GM13977 (cell line): Measurements from ENCODE around the gene PLCB1.

Source experiments
- DNase-seq: peaks from one replicate; pipeline ENCODE4 v3.0.0; 2012; ENCODE audit warnings: low spot score
- in situ Hi-C: fragments of 300-500 bp; cut with MboI; formaldehyde crosslinking; loops from one replicate; pipeline ENCODE4 v1.12.0; 2022; ENCODE audit warnings: low sequenced_read_pairs, low pct_unique_long_range_greater_than_20kb, mixed read lengths, inconsistent platforms; ENCODE audit not compliant: unreplicated experiment
- TF ChIP-seq, protein P1 (sequence below): IDR thresholded peaks from 2 replicates; pipeline ENCODE4 v1.5.1; 2012; ENCODE audit warnings: mild to moderate bottlenecking, control low read depth; ENCODE audit not compliant: insufficient read depth; ENCODE audit errors: extremely low read depth, missing control alignments

PLCB1 gene

DNA sequence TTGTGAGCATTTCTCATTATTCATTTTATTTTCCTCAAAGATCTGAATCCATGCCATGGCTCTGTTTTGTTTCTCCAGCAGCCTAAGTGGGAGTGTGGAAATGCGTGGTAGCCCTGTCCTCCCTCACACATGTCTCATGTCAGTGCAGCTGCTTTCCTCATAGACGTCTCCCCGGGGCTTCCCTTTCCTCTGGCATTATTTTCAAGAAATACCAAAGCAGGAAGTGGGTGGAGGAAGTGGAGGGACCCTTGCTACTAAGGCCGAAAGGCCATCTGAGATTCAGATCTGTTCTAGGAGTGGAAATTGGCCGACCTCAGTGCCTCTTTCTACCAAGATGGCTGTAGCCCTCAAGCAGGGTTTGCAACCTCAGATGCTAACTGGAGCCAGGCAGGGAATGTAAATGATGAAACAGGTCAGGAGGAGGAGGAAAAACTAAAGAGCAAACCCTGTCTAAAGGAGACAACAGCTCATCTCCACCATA, 515.9 kb downstream of the PLCB1 start:
- in situ Hi-C loops: no loop called here
- no peak for DNase-seq
- TF ChIP-seq, protein P1, sequence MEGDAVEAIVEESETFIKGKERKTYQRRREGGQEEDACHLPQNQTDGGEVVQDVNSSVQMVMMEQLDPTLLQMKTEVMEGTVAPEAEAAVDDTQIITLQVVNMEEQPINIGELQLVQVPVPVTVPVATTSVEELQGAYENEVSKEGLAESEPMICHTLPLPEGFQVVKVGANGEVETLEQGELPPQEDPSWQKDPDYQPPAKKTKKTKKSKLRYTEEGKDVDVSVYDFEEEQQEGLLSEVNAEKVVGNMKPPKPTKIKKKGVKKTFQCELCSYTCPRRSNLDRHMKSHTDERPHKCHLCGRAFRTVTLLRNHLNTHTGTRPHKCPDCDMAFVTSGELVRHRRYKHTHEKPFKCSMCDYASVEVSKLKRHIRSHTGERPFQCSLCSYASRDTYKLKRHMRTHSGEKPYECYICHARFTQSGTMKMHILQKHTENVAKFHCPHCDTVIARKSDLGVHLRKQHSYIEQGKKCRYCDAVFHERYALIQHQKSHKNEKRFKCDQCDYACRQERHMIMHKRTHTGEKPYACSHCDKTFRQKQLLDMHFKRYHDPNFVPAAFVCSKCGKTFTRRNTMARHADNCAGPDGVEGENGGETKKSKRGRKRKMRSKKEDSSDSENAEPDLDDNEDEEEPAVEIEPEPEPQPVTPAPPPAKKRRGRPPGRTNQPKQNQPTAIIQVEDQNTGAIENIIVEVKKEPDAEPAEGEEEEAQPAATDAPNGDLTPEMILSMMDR: no peak

DNA sequence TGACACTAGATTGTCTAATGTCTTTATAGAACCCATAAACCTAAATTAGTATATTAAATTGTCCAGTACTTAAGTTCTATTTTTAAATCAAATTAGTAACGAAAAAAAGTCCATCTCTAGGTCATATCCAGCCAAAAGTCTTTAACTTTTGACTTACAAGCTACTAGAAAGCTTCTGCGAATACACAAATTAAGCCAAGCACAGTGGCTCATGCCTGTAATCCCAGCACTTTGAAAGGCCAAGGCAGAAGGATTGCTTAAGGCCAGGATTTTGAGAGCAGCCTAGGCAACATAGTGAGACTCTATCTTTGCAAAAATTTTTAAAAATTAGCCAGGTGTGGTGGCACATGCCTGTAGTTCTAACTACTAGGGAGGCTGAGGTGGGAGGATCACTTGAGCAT, 516.4 kb downstream of the PLCB1 start:
- DNase-seq: no peak
- in situ Hi-C loops: no loop called here
- TF ChIP-seq, protein P1: no peak

DNA sequence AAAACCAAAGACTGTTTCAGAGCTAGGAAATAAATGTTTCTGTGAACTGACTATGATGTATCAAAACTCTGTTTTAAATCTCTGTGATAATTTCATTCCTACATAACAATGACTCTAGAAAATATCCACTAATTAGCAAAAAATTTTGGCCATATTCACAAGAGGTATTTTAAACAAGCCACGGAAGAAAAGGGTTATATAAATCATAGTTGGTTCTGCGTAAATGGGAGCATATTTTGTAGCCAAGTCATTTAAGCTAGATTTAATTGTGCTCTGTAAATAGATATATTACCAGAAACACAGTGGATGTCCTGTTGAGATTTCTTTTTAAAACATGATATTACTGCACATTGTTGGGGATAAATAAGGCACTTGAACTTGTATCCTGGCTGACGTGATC, 520.3 kb downstream of the PLCB1 start:
- no peak for DNase-seq
- in situ Hi-C loops: no loop called here
- TF ChIP-seq, protein P1: no peak

DNA sequence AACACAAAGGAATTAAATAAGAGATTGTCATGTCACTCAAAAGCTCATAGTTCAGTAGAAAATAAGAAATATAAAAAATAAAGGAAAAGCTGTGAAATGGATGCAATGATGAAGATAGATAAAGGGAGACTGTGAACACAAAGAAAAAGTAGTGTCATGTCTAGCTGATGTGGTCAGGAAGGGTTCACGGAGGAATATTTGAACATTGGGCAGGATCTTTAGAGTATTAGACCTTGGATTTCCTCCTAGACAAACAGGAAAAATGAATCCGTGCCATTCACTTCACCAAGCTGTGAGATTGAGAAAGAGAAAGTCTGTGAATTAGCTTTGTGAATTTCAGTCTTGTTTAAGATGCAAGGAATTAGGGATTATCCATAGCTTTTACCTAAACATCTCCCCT, 522.4 kb downstream of the PLCB1 start:
- TF ChIP-seq, protein P1: no peak
- in situ Hi-C loops: no loop called here
- no peak for DNase-seq

DNA sequence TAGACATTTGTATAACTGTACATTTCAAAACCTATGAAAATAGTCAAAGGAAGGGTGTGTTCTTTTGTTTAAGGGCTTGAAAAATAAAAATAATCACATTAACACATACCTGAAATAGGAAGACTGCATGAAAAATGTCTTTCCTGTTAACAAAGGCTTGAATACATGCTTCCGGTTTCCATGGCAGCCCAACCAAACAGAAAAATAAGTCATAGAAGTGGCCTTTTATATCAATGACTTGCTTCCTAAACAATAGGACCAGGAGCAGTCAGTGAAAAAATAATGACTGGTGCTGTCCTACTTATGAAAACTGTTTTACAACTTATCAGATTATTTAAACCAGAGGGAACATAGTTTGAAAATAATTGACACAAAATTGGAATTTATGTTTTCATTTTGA, 524.3 kb downstream of the PLCB1 start:
- DNase-seq: no peak
- in situ Hi-C loops: no loop called here
- TF ChIP-seq, protein P1: no peak

DNA sequence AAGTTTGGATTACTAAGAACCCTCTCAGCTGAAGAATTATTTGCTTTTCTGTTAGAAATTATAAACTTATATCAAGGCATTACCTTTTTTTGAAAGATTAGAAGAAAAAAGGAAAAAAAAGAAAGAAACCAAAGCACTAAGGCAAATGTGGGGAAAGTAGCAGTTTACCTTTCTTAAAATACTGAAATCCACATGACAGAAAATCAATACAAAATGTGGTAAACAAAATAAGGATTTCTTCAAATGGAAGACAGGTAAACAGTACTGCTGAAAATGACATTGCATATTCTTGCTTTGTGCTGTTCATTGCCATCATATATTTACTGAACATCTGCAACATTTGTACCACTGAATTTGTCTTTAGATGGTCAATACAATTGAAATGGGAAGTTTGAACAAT, 525.6 kb downstream of the PLCB1 start:
- DNase-seq: no peak
- TF ChIP-seq, protein P1: no peak
- in situ Hi-C loops: no loop called here

DNA sequence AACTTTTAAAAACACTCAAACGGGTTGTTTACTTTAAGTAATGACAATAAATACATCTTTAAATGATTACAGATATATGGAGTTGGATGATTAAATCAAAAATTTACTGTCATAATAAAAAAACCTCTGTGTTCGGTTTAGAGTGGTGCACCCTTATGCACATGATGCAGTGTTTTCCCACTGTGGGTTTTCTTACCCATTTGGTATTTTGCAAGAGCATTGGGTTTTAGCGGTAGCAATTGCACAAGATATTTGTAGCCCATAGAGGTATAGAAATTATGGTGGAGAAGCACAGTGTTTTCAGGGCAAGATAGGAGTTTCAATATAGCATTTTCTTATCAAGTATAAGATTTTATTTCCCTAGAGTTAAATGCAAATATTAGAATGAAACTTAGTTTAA, 526.0 kb downstream of the PLCB1 start:
- TF ChIP-seq, protein P1: no peak
- in situ Hi-C loops: no loop called here
- DNase-seq: no peak
